HCT116 (cell line): ENCODE measurements around the gene PHYHIPL.

Experiments used
- POLR2A ChIP-seq: IDR thresholded peaks from 2 replicates; pipeline ENCODE4 v1.7.0; 2011; ENCODE audit warnings: borderline replicate concordance; ENCODE audit not compliant: insufficient read depth, insufficient read length; ENCODE audit errors: extremely low read depth
- REST ChIP-seq: IDR thresholded peaks from 2 replicates; pipeline ENCODE4 v1.6.1; 2012; ENCODE audit warnings: low read depth

- no peak for TF ChIP-seq REST
- TF ChIP-seq POLR2A: no peak
Observed at GRCh38 chr10:59279476-59279875, 103.0 kb downstream of the PHYHIPL start.
